Activated naive CD8-positive, alpha-beta T cell treated with anti-CD3 and anti-CD28 coated beads, Interleukin-2, amount 10 ng/mL, durations not matched to agents 7 days and 5 days (primary cell): ENCODE results near the gene HPD. TPM values are rescaled to one million over a fixed set of nuclear protein-coding genes. Genes with fewer than 3 reads are reported as not detected.

Experiments used
- ATAC-seq: fragments of 150-1000 bp; cut with Tn5 transposase; one replicate; pipeline ENCODE4 v1.10.0; 2021; ENCODE audit warnings: low read depth, moderate library complexity
- POLR2A ChIA-PET: fragments of 350-600 bp; sonication (Branson Sonifier 250); formaldehyde crosslinking; loops from one replicate; lab custom pipeline; 2021; ENCODE audit warnings: antibody characterized with exemption; lab: Charles Lee
- DNase-seq: peaks from one replicate; pipeline ENCODE4 v3.0.0; 2021
- H3K27ac Mint-ChIP-seq: one replicate; pipeline ENCODE4 v1.8.0; 2022; ENCODE audit warnings: mild to moderate bottlenecking, mixed read lengths
- H3K27me3 Mint-ChIP-seq: one replicate; pipeline ENCODE4 v1.8.0; 2022; ENCODE audit warnings: mild to moderate bottlenecking, moderate library complexity, mixed read lengths
- H3K36me3 Mint-ChIP-seq: one replicate; pipeline ENCODE4 v1.8.0; 2021; ENCODE audit warnings: mild to moderate bottlenecking, mixed read lengths
- H3K4me1 Mint-ChIP-seq: one replicate; pipeline ENCODE4 v1.8.0; 2021; ENCODE audit warnings: mixed read lengths
- H3K4me3 Mint-ChIP-seq: one replicate; pipeline ENCODE4 v1.8.0; 2022; ENCODE audit warnings: mild to moderate bottlenecking, moderate library complexity, mixed read lengths
- H3K9me3 Mint-ChIP-seq: one replicate; pipeline ENCODE4 v1.8.0; 2021; ENCODE audit warnings: mixed read lengths
- total RNA-seq, 2 experiments: library from RNA; stranded (reverse); gene quantifications; one replicate each; pipeline ENCODE4 v1.2.3, GENCODE V29; 2021

The HPD gene
- total RNA-seq, 2 experiments from 2014 or later, result not detected

DNA sequence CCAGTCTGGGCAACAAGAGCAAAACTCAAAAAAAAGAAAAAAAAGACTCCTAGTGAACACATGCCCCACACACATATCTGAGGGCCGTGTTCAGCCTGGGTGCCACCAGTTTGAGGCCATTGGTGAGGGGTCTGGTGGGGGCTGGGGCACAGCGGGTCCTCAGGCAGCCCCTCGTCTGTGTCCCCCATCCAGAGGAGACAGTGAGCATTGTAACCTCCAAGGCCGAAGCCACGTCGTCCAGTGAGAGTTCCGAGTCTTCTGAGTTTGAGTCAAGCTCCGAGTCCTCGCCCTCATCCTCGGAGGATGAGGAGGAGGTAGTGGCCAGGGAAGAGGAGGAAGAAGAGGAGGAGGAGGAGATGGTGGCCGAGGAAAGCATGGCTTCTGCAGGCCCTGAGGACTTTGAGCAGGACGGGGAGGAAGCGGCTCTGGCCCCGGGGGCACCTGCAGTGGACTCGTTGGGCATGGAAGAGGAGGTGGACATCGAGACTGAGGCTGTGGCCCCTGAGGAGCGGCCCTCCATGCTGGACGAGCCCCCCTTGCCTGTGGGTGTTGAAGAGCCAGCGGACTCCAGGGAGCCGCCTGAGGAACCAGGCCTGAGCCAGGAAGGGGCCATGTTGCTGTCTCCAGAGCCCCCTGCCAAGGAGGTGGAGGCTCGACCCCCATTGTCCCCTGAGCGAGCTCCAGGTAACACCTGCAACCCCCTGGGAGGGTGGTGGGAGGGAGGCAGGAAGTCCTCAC is 39.3 kb downstream of the HPD start:
- POLR2A ChIA-PET, result no interaction called here
- Mint-ChIP-seq H3K36me3 (peaks cover 13% of the 10 kb centered on the region), H3K9me3 (no peaks in the 10 kb centered on the region), H3K27me3 (no peaks in the 10 kb centered on the region), H3K4me3 (no peak overlapping the region), H3K4me1 (peaks cover 2% of the 10 kb centered on the region), H3K27ac (no peak overlapping the region)
- ATAC-seq (no peak), DNase-seq (no peak)

DNA sequence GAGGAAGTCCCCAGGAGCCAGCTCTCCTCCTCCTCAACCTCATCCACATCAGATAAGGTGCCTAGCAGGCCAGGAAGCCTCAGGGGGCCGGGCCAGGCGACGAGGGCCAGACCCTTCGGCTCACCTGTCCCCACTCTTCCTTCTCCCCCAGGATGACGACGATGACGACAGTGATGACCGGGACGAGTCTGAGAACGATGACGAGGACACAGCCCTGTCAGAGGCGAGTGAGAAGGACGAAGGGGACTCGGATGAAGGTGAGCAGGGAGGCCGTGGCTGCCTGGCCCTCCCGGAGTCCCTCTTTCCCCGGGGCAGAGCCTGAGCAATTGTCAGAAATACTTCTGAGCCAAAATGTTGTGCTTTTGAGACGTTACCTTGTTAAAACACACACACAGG is 41.0 kb downstream of the HPD start:
- peaks cover 21% of the 10 kb centered on the region for H3K36me3 Mint-ChIP-seq
- POLR2A ChIA-PET, result no interaction called here
- H3K9me3 Mint-ChIP-seq, result no peaks in the 10 kb centered on the region

GRCh38 chr12:121816925-121817647 is 41.6 kb downstream of the HPD start:
- H3K27ac Mint-ChIP-seq, result no peak overlapping the region
- no peak for DNase-seq

More for the DNA sequence above, 41.0 kb downstream of the HPD start:
- Mint-ChIP-seq H3K4me1 (peaks cover 12% of the 10 kb centered on the region), H3K27ac (no peak overlapping the region), H3K4me3 (no peak overlapping the region), H3K27me3 (no peaks in the 10 kb centered on the region)
- ATAC-seq, result no peak
- DNase-seq, result no peak

DNA sequence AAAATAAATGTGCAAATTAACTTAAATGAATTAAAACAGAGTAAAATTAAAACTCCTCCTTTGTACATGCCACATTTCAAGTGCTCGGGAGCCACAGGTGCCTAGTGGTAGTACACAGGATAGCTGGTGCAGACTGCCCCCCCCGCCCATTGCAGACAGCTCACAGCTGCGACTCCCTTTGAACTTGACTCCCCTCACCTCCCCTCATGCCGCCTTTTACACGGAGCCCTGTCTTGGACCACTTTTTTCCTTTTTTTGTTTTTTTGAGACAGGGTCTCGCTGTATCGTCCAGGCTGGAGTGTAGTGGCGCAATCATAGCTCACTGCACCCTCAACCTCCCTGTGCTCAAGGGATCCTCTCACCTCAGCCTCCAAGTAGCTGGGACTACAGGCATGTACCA is 43.4 kb downstream of the HPD start:
- Mint-ChIP-seq H3K36me3 (peaks cover 25% of the 10 kb centered on the region), H3K4me3 (no peak overlapping the region)
- no peak for DNase-seq

More at GRCh38 chr12:121816925-121817647, 41.6 kb downstream of the HPD start:
- Mint-ChIP-seq H3K9me3 (no peaks in the 10 kb centered on the region), H3K4me1 (peaks cover 16% of the 10 kb centered on the region), H3K4me3 (no peak overlapping the region), H3K27me3 (no peaks in the 10 kb centered on the region), H3K36me3 (peaks cover 21% of the 10 kb centered on the region)
- POLR2A ChIA-PET, result no interaction called here
- no peak for ATAC-seq

DNA sequence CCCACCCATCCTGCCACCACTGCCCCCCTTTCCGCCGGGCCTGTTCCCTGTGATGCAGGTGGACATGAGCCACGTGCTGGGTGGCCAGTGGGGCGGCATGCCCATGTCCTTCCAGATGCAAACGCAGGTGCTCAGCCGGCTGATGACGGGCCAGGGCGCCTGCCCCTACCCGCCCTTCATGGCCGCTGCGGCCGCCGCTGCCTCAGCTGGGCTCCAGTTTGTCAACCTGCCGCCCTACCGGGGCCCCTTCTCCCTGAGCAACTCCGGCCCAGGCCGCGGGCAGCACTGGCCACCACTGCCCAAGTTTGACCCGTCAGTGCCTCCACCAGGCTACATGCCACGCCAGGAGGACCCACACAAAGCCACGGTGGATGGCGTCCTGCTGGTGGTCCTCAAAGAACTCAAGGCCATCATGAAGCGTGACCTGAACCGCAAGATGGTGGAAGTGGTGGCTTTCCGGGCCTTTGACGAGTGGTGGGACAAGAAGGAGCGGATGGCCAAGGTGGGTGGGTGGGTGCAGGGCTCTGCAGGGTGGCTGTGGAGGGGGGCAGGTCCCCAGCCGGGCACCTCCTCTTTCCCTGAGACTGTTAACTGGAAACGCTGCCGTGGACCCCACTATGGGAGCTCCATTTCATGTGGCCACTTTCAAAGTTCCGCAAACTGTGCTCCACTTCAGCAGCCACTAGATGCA is 44.1 kb downstream of the HPD start:
- POLR2A ChIA-PET, result interaction anchor here (0.9 to 3.9 kb wide), 3 partner anchors 12 to 74 kb away, joined by 3 to 16 read pairs (median 4); partner anchors contain the start of gene PSMD9

More for the DNA sequence above, 43.4 kb downstream of the HPD start:
- Mint-ChIP-seq H3K27ac (no peak overlapping the region), H3K4me1 (peaks cover 24% of the 10 kb centered on the region), H3K27me3 (no peaks in the 10 kb centered on the region), H3K9me3 (no peaks in the 10 kb centered on the region)
- POLR2A ChIA-PET, result interaction anchor here (0.7 to 1.5 kb wide), 4 partner anchors 13 to 61 kb away, joined by 3 to 8 read pairs (median 4); partner anchors contain the start of gene RHOF
- no peak for ATAC-seq

DNA sequence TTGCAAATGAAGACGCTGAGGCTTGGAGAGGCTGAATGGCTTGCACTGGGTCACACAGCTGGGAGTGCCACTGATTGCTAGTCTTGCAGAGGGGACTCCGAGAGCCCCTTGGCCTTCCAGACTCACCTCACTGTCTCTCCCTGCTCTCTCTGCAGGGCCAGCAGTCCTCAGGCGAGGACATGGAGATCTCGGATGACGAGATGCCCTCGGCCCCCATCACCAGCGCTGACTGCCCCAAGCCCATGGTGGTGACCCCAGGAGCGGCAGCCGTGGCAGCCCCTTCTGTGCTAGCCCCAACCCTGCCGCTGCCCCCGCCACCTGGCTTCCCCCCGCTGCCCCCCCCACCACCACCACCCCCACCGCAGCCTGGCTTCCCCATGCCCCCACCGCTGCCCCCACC is 44.7 kb downstream of the HPD start:
- peak overlapping the region; percentile 82 for H3K4me3 Mint-ChIP-seq

More for the DNA sequence above, 44.1 kb downstream of the HPD start:
- ATAC-seq (no peak), DNase-seq (no peak)
- Mint-ChIP-seq H3K4me3 (no peak overlapping the region), H3K27ac (no peak overlapping the region), H3K4me1 (peaks cover 24% of the 10 kb centered on the region), H3K9me3 (no peaks in the 10 kb centered on the region), H3K27me3 (no peaks in the 10 kb centered on the region), H3K36me3 (peaks cover 27% of the 10 kb centered on the region)

DNA sequence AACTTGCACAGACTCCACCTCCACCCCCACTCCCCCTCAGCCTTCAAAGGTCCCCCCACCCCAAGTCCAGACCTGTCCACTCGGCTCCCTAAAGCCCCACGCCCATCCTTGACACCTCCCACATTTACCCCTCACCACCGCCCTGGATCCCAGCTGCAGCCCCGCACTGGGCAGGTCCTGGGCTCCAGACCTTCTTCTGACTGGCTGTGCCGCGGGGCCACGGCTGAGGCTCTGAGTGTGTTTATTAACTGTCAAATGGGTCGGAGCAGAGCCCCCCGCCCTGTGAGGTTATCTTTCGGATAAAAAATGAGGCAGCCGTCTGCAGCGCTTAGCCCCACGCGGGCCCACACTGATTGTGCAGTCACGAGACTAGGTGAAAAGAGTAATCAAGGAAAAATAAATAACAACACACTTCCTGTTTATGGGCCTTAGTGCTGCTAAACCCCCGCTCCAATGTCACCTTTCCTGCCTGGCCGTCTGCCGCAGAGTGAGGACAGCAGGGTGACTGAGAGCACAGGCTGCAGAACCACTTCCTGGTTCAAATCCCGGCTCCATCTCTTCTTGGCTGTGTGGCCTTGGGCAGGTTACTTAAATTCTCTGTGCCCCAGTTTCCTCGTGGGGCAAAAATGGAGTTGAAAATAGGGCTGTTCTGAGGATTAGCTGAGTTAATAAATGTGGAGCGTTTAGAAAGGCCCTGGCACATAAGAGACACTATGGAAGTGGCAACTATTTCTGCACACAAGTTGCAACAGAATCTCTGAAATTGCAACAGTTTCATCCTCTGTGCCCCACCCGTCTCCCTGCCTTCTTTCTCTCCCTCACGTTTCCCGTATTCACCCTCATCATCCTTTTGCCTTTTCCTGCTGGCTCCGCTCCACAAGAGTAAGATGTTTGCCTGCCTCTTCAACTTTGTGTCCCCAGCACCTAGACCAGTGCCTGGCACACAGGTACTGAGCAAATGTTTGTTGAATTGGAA is 45.5 kb downstream of the HPD start:
- Mint-ChIP-seq H3K4me3 (peak overlapping the region; percentile 82), H3K27ac (peak overlapping the region; percentile 87), H3K4me1 (peaks cover 26% of the 10 kb centered on the region), H3K36me3 (peaks cover 32% of the 10 kb centered on the region), H3K9me3 (no peaks in the 10 kb centered on the region), H3K27me3 (no peaks in the 10 kb centered on the region)
- peak; percentile 15 for ATAC-seq
- DNase-seq, result no peak
- POLR2A ChIA-PET, result interaction anchor here (0.8 to 22.0 kb wide), 3 partner anchors 24 to 76 kb away, joined by 3 to 931 read pairs (median 16); partner anchors contain the start of genes PSMD9, RHOF and SETD1B

More for the DNA sequence above, 44.7 kb downstream of the HPD start:
- POLR2A ChIA-PET, result interaction anchor here (3.9 to 22.0 kb wide), 2 partner anchors 25 to 75 kb away, joined by 16 to 931 read pairs; partner anchors contain the start of genes PSMD9, RHOF and SETD1B
- no peak overlapping the region for H3K27ac Mint-ChIP-seq
- ATAC-seq (no peak), DNase-seq (no peak)
- H3K27me3 Mint-ChIP-seq, result no peaks in the 10 kb centered on the region
- peaks cover 28% of the 10 kb centered on the region for H3K36me3 Mint-ChIP-seq
- no peaks in the 10 kb centered on the region for H3K9me3 Mint-ChIP-seq
- H3K4me1 Mint-ChIP-seq, result peaks cover 24% of the 10 kb centered on the region

DNA sequence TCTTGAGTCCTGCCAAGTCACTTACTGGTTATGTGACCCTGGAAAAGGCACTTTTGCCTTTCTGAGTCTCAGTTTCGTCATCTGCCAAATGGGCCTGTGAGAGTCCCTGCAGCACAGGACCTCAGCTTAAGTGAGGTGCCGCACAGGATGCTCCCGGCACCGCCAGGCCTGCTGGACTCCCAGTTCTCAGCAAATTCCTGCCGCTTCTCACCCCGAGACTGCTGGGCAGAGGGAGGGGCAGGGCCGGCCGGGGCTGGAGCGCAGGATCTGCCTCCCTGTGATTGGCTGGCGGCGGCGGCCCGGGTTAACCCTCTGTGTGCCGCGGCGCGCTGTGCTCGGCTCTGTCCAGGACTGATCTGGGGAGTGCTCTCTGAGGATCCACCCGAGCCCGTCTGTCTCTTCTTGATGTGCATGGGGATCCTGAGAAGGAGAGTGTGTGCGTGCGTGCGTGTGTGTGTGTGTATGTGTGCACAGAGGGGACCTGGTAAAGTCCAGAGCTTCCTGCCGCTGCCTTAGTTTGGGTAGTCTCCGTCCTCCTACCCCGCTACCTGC is 46.3 kb downstream of the HPD start:
- Mint-ChIP-seq H3K4me3 (peak overlapping the region; percentile 82), H3K27ac (peak overlapping the region; percentile 87), H3K36me3 (peaks cover 31% of the 10 kb centered on the region), H3K9me3 (no peaks in the 10 kb centered on the region), H3K27me3 (no peaks in the 10 kb centered on the region), H3K4me1 (peaks cover 29% of the 10 kb centered on the region)
- DNase-seq (peak; percentile 68), ATAC-seq (peak; percentile 51)
- POLR2A ChIA-PET, result interaction anchor here (0.7 to 22.0 kb wide), 5 partner anchors 24 to 126 kb away, joined by 3 to 931 read pairs (median 6); partner anchors contain the start of genes PSMD9, RHOF and SETD1B

- Mint-ChIP-seq H3K36me3 (peaks cover 29% of the 10 kb centered on the region), H3K27ac (peak overlapping the region; percentile 80), H3K27me3 (no peaks in the 10 kb centered on the region), H3K4me3 (peak overlapping the region; percentile 82), H3K9me3 (no peaks in the 10 kb centered on the region), H3K4me1 (peaks cover 31% of the 10 kb centered on the region)
- POLR2A ChIA-PET, result interaction anchor here (0.7 to 22.0 kb wide), 5 partner anchors 23 to 125 kb away, joined by 3 to 931 read pairs (median 6); partner anchors contain the start of genes PSMD9, RHOF and SETD1B
- DNase-seq, result peak; percentile 90
- peak; percentile 80 for ATAC-seq
Measured at GRCh38 chr12:121811434-121812319, 47.0 kb downstream of the HPD start.

- Mint-ChIP-seq H3K36me3 (peaks cover 27% of the 10 kb centered on the region), H3K27me3 (no peaks in the 10 kb centered on the region), H3K9me3 (no peaks in the 10 kb centered on the region), H3K4me1 (peaks cover 36% of the 10 kb centered on the region), H3K27ac (peak overlapping the region; percentile 80), H3K4me3 (peak overlapping the region; percentile 82)
- no peak for DNase-seq
- POLR2A ChIA-PET, result interaction anchor here (1.2 to 22.0 kb wide), 3 partner anchors 22 to 78 kb away, joined by 6 to 931 read pairs (median 16); partner anchors contain the start of genes PSMD9, RHOF and SETD1B
- no peak for ATAC-seq
Measured at GRCh38 chr12:121810833-121811433, 47.7 kb downstream of the HPD start.
